ENCODE measurements around the gene RFX1.

Gene RFX1

GRCh38 chr19:13935765-13936510 lies 70.2 kb downstream of the RFX1 start:
- DNase-seq (ENCODE audit: low spot score) (no peak), ATAC-seq (ENCODE audit: low read depth) (no peak)
- TF ChIP-seq, protein P1, sequence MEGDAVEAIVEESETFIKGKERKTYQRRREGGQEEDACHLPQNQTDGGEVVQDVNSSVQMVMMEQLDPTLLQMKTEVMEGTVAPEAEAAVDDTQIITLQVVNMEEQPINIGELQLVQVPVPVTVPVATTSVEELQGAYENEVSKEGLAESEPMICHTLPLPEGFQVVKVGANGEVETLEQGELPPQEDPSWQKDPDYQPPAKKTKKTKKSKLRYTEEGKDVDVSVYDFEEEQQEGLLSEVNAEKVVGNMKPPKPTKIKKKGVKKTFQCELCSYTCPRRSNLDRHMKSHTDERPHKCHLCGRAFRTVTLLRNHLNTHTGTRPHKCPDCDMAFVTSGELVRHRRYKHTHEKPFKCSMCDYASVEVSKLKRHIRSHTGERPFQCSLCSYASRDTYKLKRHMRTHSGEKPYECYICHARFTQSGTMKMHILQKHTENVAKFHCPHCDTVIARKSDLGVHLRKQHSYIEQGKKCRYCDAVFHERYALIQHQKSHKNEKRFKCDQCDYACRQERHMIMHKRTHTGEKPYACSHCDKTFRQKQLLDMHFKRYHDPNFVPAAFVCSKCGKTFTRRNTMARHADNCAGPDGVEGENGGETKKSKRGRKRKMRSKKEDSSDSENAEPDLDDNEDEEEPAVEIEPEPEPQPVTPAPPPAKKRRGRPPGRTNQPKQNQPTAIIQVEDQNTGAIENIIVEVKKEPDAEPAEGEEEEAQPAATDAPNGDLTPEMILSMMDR (IDR thresholded peaks at IDR 0.05; ENCODE audit: poor library complexity, severe bottlenecking) = no peak
- no peak overlapping the region for H3K27ac ChIP-seq (ENCODE audit: poor library complexity, severe bottlenecking)
- H3K27me3 ChIP-seq (ENCODE audit: insufficient read depth, poor library complexity, severe bottlenecking) = no peaks in the 10 kb centered on the region
- H3K4me3 ChIP-seq (ENCODE audit: severe bottlenecking) = no peak overlapping the region
- no peaks in the 10 kb centered on the region for H3K9me3 ChIP-seq (ENCODE audit: severe bottlenecking)
- no peaks in the 10 kb centered on the region for H3K36me3 ChIP-seq (ENCODE audit: low read depth)
- H3K4me1 ChIP-seq (ENCODE audit: insufficient read depth, poor library complexity, severe bottlenecking) = peaks cover 10% of the 10 kb centered on the region

GRCh38 chr19:13934785-13935109 lies 71.4 kb downstream of the RFX1 start:
- TF ChIP-seq, protein P1 (IDR thresholded peaks at IDR 0.05; ENCODE audit: poor library complexity, severe bottlenecking) = no peak
- Histone ChIP-seq H3K36me3 (ENCODE audit: low read depth) (no peaks in the 10 kb centered on the region), H3K9me3 (ENCODE audit: severe bottlenecking) (no peaks in the 10 kb centered on the region), H3K27me3 (ENCODE audit: insufficient read depth, poor library complexity, severe bottlenecking) (no peaks in the 10 kb centered on the region), H3K4me3 (ENCODE audit: severe bottlenecking) (no peak overlapping the region), H3K4me1 (ENCODE audit: insufficient read depth, poor library complexity, severe bottlenecking) (peaks cover 10% of the 10 kb centered on the region), H3K27ac (ENCODE audit: poor library complexity, severe bottlenecking) (no peak overlapping the region)
- DNase-seq (ENCODE audit: low spot score) (no peak), ATAC-seq (ENCODE audit: low read depth) (no peak)

GRCh38 chr19:13932911-13933393 lies 73.2 kb downstream of the RFX1 start:
- Histone ChIP-seq H3K4me3 (ENCODE audit: severe bottlenecking) (no peak overlapping the region), H3K27me3 (ENCODE audit: insufficient read depth, poor library complexity, severe bottlenecking) (no peaks in the 10 kb centered on the region), H3K27ac (ENCODE audit: poor library complexity, severe bottlenecking) (no peak overlapping the region), H3K4me1 (ENCODE audit: insufficient read depth, poor library complexity, severe bottlenecking) (peaks cover 2% of the 10 kb centered on the region), H3K9me3 (ENCODE audit: severe bottlenecking) (no peaks in the 10 kb centered on the region), H3K36me3 (ENCODE audit: low read depth) (peaks cover 3% of the 10 kb centered on the region)
- ATAC-seq (ENCODE audit: low read depth) (no peak), DNase-seq (ENCODE audit: low spot score) (no peak)
- TF ChIP-seq, protein P1 (IDR thresholded peaks at IDR 0.05; ENCODE audit: poor library complexity, severe bottlenecking) = no peak

GRCh38 chr19:13932149-13932637 lies 73.9 kb downstream of the RFX1 start:
- no peak for DNase-seq (ENCODE audit: low spot score)
- H3K27me3 ChIP-seq (ENCODE audit: insufficient read depth, poor library complexity, severe bottlenecking) = no peaks in the 10 kb centered on the region
- H3K27ac ChIP-seq (ENCODE audit: poor library complexity, severe bottlenecking) = no peak overlapping the region
- no peak for ATAC-seq (ENCODE audit: low read depth)
- TF ChIP-seq, protein P1 (IDR thresholded peaks at IDR 0.05; ENCODE audit: poor library complexity, severe bottlenecking) = no peak
- H3K9me3 ChIP-seq (ENCODE audit: severe bottlenecking) = no peaks in the 10 kb centered on the region
- peaks cover 4% of the 10 kb centered on the region for H3K36me3 ChIP-seq (ENCODE audit: low read depth)
- no peak overlapping the region for H3K4me3 ChIP-seq (ENCODE audit: severe bottlenecking)
- peaks cover 2% of the 10 kb centered on the region for H3K4me1 ChIP-seq (ENCODE audit: insufficient read depth, poor library complexity, severe bottlenecking)

Measured in RWPE2 (cell line).